ENCODE results near the gene MBD6.

MBD6 gene

GRCh38 chr12:57530396-57531142 lies 7.9 kb downstream of the MBD6 start:
- no peak for DNase-seq

GRCh38 chr12:57531836-57532235 lies 9.2 kb downstream of the MBD6 start:
- no peak for DNase-seq

- no peak for DNase-seq
Observed at GRCh38 chr12:57533108-57533507, 10.5 kb downstream of the MBD6 start.

GRCh38 chr12:57534250-57534649 lies 11.6 kb downstream of the MBD6 start:
- no peak for DNase-seq

GRCh38 chr12:57534991-57535543 lies 12.4 kb downstream of the MBD6 start:
- no peak for DNase-seq

GRCh38 chr12:57535764-57536596 lies 13.4 kb downstream of the MBD6 start:
- DNase-seq: no peak

GRCh38 chr12:57536597-57536942 lies 13.9 kb downstream of the MBD6 start:
- no peak for DNase-seq

GRCh38 chr12:57539134-57539768 lies 16.6 kb downstream of the MBD6 start:
- no peak for DNase-seq

GRCh38 chr12:57541001-57541400 lies 18.4 kb downstream of the MBD6 start:
- no peak for DNase-seq

GRCh38 chr12:57541717-57542116 lies 19.1 kb downstream of the MBD6 start:
- no peak for DNase-seq

GRCh38 chr12:57543581-57543980 lies 21.0 kb downstream of the MBD6 start:
- no peak for DNase-seq

- no peak for DNase-seq
Observed at GRCh38 chr12:57545809-57546437, 23.3 kb downstream of the MBD6 start.

- DNase-seq: peak; percentile 98
Observed at GRCh38 chr12:57546438-57547287, 24.0 kb downstream of the MBD6 start, which contains the start of gene DCTN2. TSS of gene DCTN2 (minus strand) at chr12:57547192. CDS start at chr12:57547063, 129 bp downstream.

GRCh38 chr12:57547288-57548012 lies 24.8 kb downstream of the MBD6 start:
- DNase-seq: no peak

- DNase-seq: no peak
Observed at GRCh38 chr12:57548013-57548315, 25.3 kb downstream of the MBD6 start.

- DNase-seq: no peak
Observed at GRCh38 chr12:57548488-57548887, 25.9 kb downstream of the MBD6 start.

GRCh38 chr12:57549203-57549908 lies 26.7 kb downstream of the MBD6 start:
- DNase-seq: no peak

GRCh38 chr12:57549909-57550640 lies 27.5 kb downstream of the MBD6 start, which contains the start of gene KIF5A:
TSS of gene KIF5A (plus strand) at chr12:57550044. CDS start at chr12:57550272, 228 bp downstream.
- peak; percentile 65 for DNase-seq

- DNase-seq: no peak
Observed at GRCh38 chr12:57550641-57551549, 28.3 kb downstream of the MBD6 start.
